ENCODE data around the gene SLFN14.
A peak's percentile ranks its signal among the peaks of the same experiment; 100 is the strongest.

Gene SLFN14

GRCh38 chr17:35596072-35596471 is 35.5 kb upstream of the SLFN14 start:
- TF ChIP-seq CTCF (IDR thresholded peaks at IDR 0.05; ENCODE audit: extremely low read depth, missing control alignments), result no peak

GRCh38 chr17:35588196-35588920 is 27.7 kb upstream of the SLFN14 start:
- no peak for DNase-seq (ENCODE audit: low spot score)
- no peak for TF ChIP-seq CTCF (IDR thresholded peaks at IDR 0.05; ENCODE audit: extremely low read depth, missing control alignments)

More at GRCh38 chr17:35596072-35596471, 35.5 kb upstream of the SLFN14 start:
- DNase-seq (ENCODE audit: low spot score), result no peak

- DNase-seq (ENCODE audit: low spot score), result peak; percentile 90
- no peak for TF ChIP-seq CTCF (IDR thresholded peaks at IDR 0.05; ENCODE audit: extremely low read depth, missing control alignments)
Measured at GRCh38 chr17:35587074-35587961, 26.7 kb upstream of the SLFN14 start, which contains the start of gene AP2B1. Gene AP2B1 (plus strand): TSS chr17:35587322. CDS start chr17:35594031, 6,709 bp downstream.

GRCh38 chr17:35586569-35587073 is 26.0 kb upstream of the SLFN14 start:
- TF ChIP-seq CTCF (IDR thresholded peaks at IDR 0.05; ENCODE audit: extremely low read depth, missing control alignments), result no peak
- no peak for DNase-seq (ENCODE audit: low spot score)

- no peak for TF ChIP-seq CTCF (IDR thresholded peaks at IDR 0.05; ENCODE audit: extremely low read depth, missing control alignments)
- no peak for DNase-seq (ENCODE audit: low spot score)
Measured at GRCh38 chr17:35584061-35584460, 23.4 kb upstream of the SLFN14 start.

GRCh38 chr17:35578929-35579432 is 18.4 kb upstream of the SLFN14 start:
- no peak for TF ChIP-seq CTCF (IDR thresholded peaks at IDR 0.05; ENCODE audit: extremely low read depth, missing control alignments)
- no peak for DNase-seq (ENCODE audit: low spot score)
